T-helper 17 cell (primary cell): ENCODE results near the gene ADM2. TPM values are rescaled to one million over a fixed set of nuclear protein-coding genes. Genes with fewer than 3 reads are reported as not detected.

Experiments
- ATAC-seq: fragments of 150-1000 bp; cut with Tn5 transposase; 2 replicates; pipeline ENCODE4 v1.10.0; 2021; ENCODE audit warnings: mild to moderate bottlenecking, moderate library complexity
- DNase-seq, 3 donors: peaks; one replicate each; pipeline versions ENCODE4 v3.0.0 to v3.0.0-alpha.2; 2020 to 2021
- H3K9me3 ChIP-seq: one replicate; pipeline ENCODE4 v1.7.0; 2013; ENCODE audit warnings: low read length, mild to moderate bottlenecking; ENCODE audit not compliant: control insufficient read depth, poor library complexity, severe bottlenecking
- H3K27ac Mint-ChIP-seq: one replicate; pipeline ENCODE4 v1.8.0; 2022; ENCODE audit warnings: mild to moderate bottlenecking, moderate library complexity, mixed read lengths
- H3K27me3 Mint-ChIP-seq: one replicate; pipeline ENCODE4 v1.8.0; 2022; ENCODE audit warnings: mixed read lengths
- H3K36me3 Mint-ChIP-seq: one replicate; pipeline ENCODE4 v1.8.0; 2022; ENCODE audit warnings: low read depth, mixed read lengths
- H3K4me1 Mint-ChIP-seq: one replicate; pipeline ENCODE4 v1.8.0; 2022; ENCODE audit warnings: mild to moderate bottlenecking, mixed read lengths
- H3K4me3 Mint-ChIP-seq: one replicate; pipeline ENCODE4 v1.8.0; 2022; ENCODE audit warnings: mild to moderate bottlenecking, moderate library complexity, mixed read lengths
- total RNA-seq, 4 donors: library from RNA in 2 of 4; stranded (reverse) in 2 of 4; gene quantifications; one replicate each; pipeline ENCODE4 v1.2.3 and lab custom pipeline; 2022 to 2026

ADM2 gene
- total RNA-seq, 2 donors from 2014 or later, result 1.7 to 2.4 TPM

GRCh38 chr22:50477923-50478322 lies 3.4 kb upstream of the ADM2 start:
- Mint-ChIP-seq H3K4me3 (no peak overlapping the region), H3K4me1 (peaks cover 22% of the 10 kb centered on the region), H3K27me3 (peaks cover 5% of the 10 kb centered on the region), H3K36me3 (peaks cover 3% of the 10 kb centered on the region), H3K27ac (no peak overlapping the region)
- ATAC-seq, result no peak
- H3K9me3 ChIP-seq, result no peaks in the 10 kb centered on the region
- no peak for DNase-seq

GRCh38 chr22:50479721-50480120 lies 1.6 kb upstream of the ADM2 start:
- DNase-seq, result no peak
- peaks cover 10% of the 10 kb centered on the region for H3K4me1 Mint-ChIP-seq
- ATAC-seq, result no peak
- no peak overlapping the region for H3K27ac Mint-ChIP-seq
- H3K27me3 Mint-ChIP-seq, result peaks cover 5% of the 10 kb centered on the region
- H3K9me3 ChIP-seq, result no peaks in the 10 kb centered on the region
- peak overlapping the region; percentile 81 for H3K4me3 Mint-ChIP-seq
- no peaks in the 10 kb centered on the region for H3K36me3 Mint-ChIP-seq

- DNase-seq, result no peak
- Mint-ChIP-seq H3K27me3 (peaks cover 5% of the 10 kb centered on the region), H3K27ac (no peak overlapping the region), H3K4me1 (peaks cover 8% of the 10 kb centered on the region), H3K4me3 (peak overlapping the region; percentile 82), H3K36me3 (no peaks in the 10 kb centered on the region)
- ATAC-seq, result no peak
- no peaks in the 10 kb centered on the region for H3K9me3 ChIP-seq
Measured at GRCh38 chr22:50481045-50481439, 301 bp upstream of the ADM2 start.

- H3K4me1 Mint-ChIP-seq, result peaks cover 6% of the 10 kb centered on the region
- H3K9me3 ChIP-seq, result no peaks in the 10 kb centered on the region
- H3K36me3 Mint-ChIP-seq, result no peaks in the 10 kb centered on the region
- DNase-seq, result no peak
- ATAC-seq, result no peak
- H3K4me3 Mint-ChIP-seq, result peak overlapping the region; percentile 82
- H3K27ac Mint-ChIP-seq, result no peak overlapping the region
- H3K27me3 Mint-ChIP-seq, result peaks cover 5% of the 10 kb centered on the region
Measured at GRCh38 chr22:50482107-50483074, 1.0 kb downstream of the ADM2 start.

- H3K4me3 Mint-ChIP-seq, result no peak overlapping the region
Measured at GRCh38 chr22:50483106-50483505, 1.8 kb downstream of the ADM2 start.

GRCh38 chr22:50483556-50483955 lies 2.2 kb downstream of the ADM2 start:
- Mint-ChIP-seq H3K27me3 (peaks cover 5% of the 10 kb centered on the region), H3K27ac (no peak overlapping the region), H3K36me3 (no peaks in the 10 kb centered on the region), H3K4me1 (peaks cover 6% of the 10 kb centered on the region), H3K4me3 (no peak overlapping the region)
- DNase-seq (no peak), ATAC-seq (no peak)
- H3K9me3 ChIP-seq, result no peaks in the 10 kb centered on the region

More at GRCh38 chr22:50483106-50483505, 1.8 kb downstream of the ADM2 start:
- H3K4me1 Mint-ChIP-seq, result peaks cover 6% of the 10 kb centered on the region
- no peak for DNase-seq
- H3K27me3 Mint-ChIP-seq, result peaks cover 5% of the 10 kb centered on the region
- H3K27ac Mint-ChIP-seq, result no peak overlapping the region
- H3K9me3 ChIP-seq, result no peaks in the 10 kb centered on the region
- H3K36me3 Mint-ChIP-seq, result no peaks in the 10 kb centered on the region
- no peak for ATAC-seq

- ATAC-seq (no peak), DNase-seq (no peak)
- Mint-ChIP-seq H3K27ac (no peak overlapping the region), H3K4me1 (peaks cover 6% of the 10 kb centered on the region), H3K4me3 (no peak overlapping the region), H3K27me3 (peaks cover 5% of the 10 kb centered on the region), H3K36me3 (no peaks in the 10 kb centered on the region)
- no peaks in the 10 kb centered on the region for H3K9me3 ChIP-seq
Measured at GRCh38 chr22:50483977-50484853, 2.9 kb downstream of the ADM2 start.

- no peaks in the 10 kb centered on the region for H3K9me3 ChIP-seq
- Mint-ChIP-seq H3K36me3 (no peaks in the 10 kb centered on the region), H3K4me3 (no peak overlapping the region), H3K27ac (no peak overlapping the region), H3K4me1 (peaks cover 3% of the 10 kb centered on the region), H3K27me3 (no peaks in the 10 kb centered on the region)
- DNase-seq (peak in 1 of 3 donors; percentile 6), ATAC-seq (no peak)
Measured at GRCh38 chr22:50485221-50486131, 4.1 kb downstream of the ADM2 start.

- H3K27me3 Mint-ChIP-seq, result no peaks in the 10 kb centered on the region
- DNase-seq (no peak), ATAC-seq (no peak)
- peaks cover 8% of the 10 kb centered on the region for H3K4me1 Mint-ChIP-seq
- H3K4me3 Mint-ChIP-seq, result no peak within 1 kb of the TSS
- no peaks in the 10 kb centered on the region for H3K36me3 Mint-ChIP-seq
- no peak within 1 kb of the TSS for H3K27ac Mint-ChIP-seq
- H3K9me3 ChIP-seq, result no peaks in the 10 kb centered on the region
Measured at GRCh38 chr22:50486561-50487289, 5.4 kb downstream of the ADM2 start, which contains the start of gene MIOX. MIOX (plus strand) TSS chr22:50486859; CDS start chr22:50486898, 39 bp downstream.

- DNase-seq, result no peak
- Mint-ChIP-seq H3K27me3 (no peaks in the 10 kb centered on the region), H3K4me3 (no peak overlapping the region), H3K36me3 (no peaks in the 10 kb centered on the region), H3K27ac (no peak overlapping the region), H3K4me1 (peaks cover 8% of the 10 kb centered on the region)
- no peak for ATAC-seq
- no peaks in the 10 kb centered on the region for H3K9me3 ChIP-seq
Measured at GRCh38 chr22:50487290-50488005, 6.1 kb downstream of the ADM2 start.

GRCh38 chr22:50488006-50488677 lies 6.8 kb downstream of the ADM2 start:
- Mint-ChIP-seq H3K27me3 (no peaks in the 10 kb centered on the region), H3K4me3 (no peak overlapping the region), H3K36me3 (no peaks in the 10 kb centered on the region), H3K27ac (no peak overlapping the region), H3K4me1 (peaks cover 8% of the 10 kb centered on the region)
- DNase-seq (no peak), ATAC-seq (no peak)
- H3K9me3 ChIP-seq, result no peaks in the 10 kb centered on the region
